ENCODE measurements around the gene HM13. TPM values are rescaled to one million over a fixed set of nuclear protein-coding genes. Genes with fewer than 3 reads are reported as not detected.

Gene HM13
- total and polyA plus RNA-seq, 3 donors from 2014 or later: 68.7 to 97.5 (median 86.7) TPM

DNA sequence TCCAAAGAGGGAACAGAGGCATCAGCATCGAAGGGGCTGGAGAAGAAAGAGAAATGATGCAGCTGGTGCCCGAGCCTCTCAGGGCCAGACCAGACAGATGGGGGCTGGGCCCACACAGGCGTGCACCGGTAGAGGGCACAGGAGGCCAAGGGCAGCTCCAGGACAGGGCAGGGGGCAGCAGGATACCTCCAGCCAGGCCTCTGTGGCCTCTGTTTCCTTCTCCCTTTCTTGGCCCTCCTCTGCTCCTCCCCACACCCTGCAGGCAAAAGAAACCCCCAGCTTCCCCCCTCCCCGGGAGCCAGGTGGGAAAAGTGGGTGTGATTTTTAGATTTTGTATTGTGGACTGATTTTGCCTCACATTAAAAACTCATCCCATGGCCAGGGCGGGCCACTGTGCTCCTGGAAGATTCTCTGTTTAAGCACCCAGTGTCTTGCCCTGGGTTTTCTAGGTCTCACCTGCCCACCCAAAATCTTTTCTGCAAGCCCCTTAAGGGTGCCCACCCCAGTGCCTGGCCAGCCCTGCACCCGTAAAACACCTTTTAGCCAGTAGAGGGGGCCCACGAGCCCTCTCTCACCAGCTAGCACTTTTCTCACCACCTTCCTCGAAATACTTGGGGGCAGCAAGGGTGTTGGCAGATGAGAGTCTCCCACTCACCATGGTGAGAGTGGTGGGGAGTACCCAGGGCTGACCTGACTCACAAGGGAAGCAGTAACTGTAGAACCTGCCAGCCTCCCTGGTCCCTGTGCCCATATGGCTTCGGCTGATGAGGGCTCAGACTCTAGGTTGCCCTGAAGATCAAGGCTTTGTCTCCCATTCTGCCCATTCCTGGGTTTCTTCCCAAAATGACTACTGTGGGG is 55.1 kb downstream of the HM13 start:
- Histone ChIP-seq H3K36me3 (ENCODE audit: low read depth, missing control alignments) (no peaks in the 10 kb centered on the region), H3K4me1 (peaks cover 9% of the 10 kb centered on the region), H3K9me3 (no peaks in the 10 kb centered on the region), H3K4me3 (no peak overlapping the region), H3K27ac (peak overlapping the region in 1 of 2 donors; percentile 92), H3K27me3 (no peaks in the 10 kb centered on the region)
- TF ChIP-seq POLR2A (IDR thresholded peaks at IDR 0.05): no peak
- peak; percentile 50 to 71 (median 51) for TF ChIP-seq CTCF (IDR thresholded peaks at IDR 0.05)
- peak; percentile 61 for DNase-seq
- WGBS, 2 donors: 46 to 55% methylated on average over 10 of the region's 10 CpGs
- intact Hi-C loops (cut with DNase I; ENCODE audit: low total_unique reads): loop anchor here (5.0 kb wide), 1 partner anchor 43 kb away; no protein-coding TSS in a partner anchor

GRCh38 chr20:31570021-31570463 is 55.8 kb downstream of the HM13 start:
- TF ChIP-seq POLR2A (IDR thresholded peaks at IDR 0.05): no peak
- no peak for TF ChIP-seq CTCF (IDR thresholded peaks at IDR 0.05)
- 87% methylated on average over 8 of the region's 8 CpGs; no CpG with 5 or more reads in 1 of the 2 donors for WGBS, 2 donors
- DNase-seq: no peak
- Histone ChIP-seq H3K4me1 (peaks cover 9% of the 10 kb centered on the region), H3K9me3 (no peaks in the 10 kb centered on the region), H3K27ac (peak overlapping the region in 1 of 2 donors; percentile 92), H3K4me3 (no peak overlapping the region), H3K27me3 (no peaks in the 10 kb centered on the region), H3K36me3 (ENCODE audit: low read depth, missing control alignments) (no peaks in the 10 kb centered on the region)
- intact Hi-C loops (cut with DNase I; ENCODE audit: low total_unique reads): no loop called here

DNA sequence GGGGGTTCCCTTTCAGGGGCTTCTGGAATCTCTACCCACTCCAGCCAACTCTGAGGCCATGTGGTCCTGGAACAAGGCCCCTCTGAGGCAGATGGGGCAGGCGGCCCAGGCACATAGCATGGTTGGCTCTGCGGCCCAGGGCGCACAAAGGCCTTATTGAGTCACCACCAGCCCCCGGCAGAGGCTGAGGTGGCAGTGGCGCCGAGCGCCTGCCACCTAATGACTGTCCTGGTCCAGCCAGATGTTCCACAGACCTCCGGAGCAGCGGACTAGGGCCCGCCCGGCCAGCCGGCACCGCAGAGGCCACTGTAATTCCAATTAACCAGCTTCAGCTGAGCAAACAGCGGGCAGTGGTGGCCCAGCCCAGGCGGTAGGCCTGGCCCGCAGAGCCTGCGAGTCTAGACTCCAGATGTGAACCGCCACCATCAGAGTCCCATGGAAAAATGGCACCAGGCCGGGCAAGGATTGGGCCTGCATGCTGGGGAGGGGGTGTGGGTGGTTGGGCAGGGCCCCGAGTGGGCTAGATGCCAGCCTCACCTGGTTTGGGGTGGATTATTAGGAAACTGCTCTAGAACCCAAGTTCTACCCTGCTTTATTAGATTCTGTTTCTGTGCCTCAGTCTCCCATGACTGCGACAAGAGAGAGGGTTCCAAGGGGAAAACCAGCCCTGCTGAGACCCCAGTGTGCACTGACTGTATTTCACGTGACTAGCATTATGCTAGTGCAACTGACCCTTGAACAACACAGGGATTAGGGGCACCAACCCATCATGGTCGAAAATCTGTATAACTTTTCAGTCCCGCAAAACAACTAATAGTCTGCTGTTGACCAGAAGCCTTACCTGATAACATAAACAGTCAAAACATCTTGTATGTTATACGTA is 56.7 kb downstream of the HM13 start:
- no peak for DNase-seq

More for the DNA sequence above, 56.7 kb downstream of the HM13 start:
- Histone ChIP-seq H3K36me3 (ENCODE audit: low read depth, missing control alignments) (no peaks in the 10 kb centered on the region), H3K4me3 (no peak overlapping the region), H3K27ac (peak overlapping the region in 1 of 2 donors; percentile 92), H3K27me3 (no peaks in the 10 kb centered on the region), H3K4me1 (peaks cover 9% of the 10 kb centered on the region), H3K9me3 (no peaks in the 10 kb centered on the region)
- TF ChIP-seq CTCF (IDR thresholded peaks at IDR 0.05) (no peak), POLR2A (IDR thresholded peaks at IDR 0.05) (no peak)
- intact Hi-C loops (cut with DNase I; ENCODE audit: low total_unique reads): no loop called here
- 94 to 99% methylated on average over 5 to 24 of the region's 25 CpGs for WGBS, 2 donors

Measured in testis (tissue), 3 donors.